ENCODE results near the gene ZNF8.
"Not testable (repeated sequence)": the region's sequence is repeated elsewhere in the genome, so short reads cannot be mapped to it uniquely, and the experiment has no call there.

Gene ZNF8

GRCh38 chr19:58278541-58279041 is at the start of gene ZNF8:
ZNF8 (plus strand) TSS chr19:58278955; CDS start chr19:58279082, 127 bp downstream.
- DNase-seq (ENCODE audit: low read depth, low spot score): peak; percentile 96

DNA sequence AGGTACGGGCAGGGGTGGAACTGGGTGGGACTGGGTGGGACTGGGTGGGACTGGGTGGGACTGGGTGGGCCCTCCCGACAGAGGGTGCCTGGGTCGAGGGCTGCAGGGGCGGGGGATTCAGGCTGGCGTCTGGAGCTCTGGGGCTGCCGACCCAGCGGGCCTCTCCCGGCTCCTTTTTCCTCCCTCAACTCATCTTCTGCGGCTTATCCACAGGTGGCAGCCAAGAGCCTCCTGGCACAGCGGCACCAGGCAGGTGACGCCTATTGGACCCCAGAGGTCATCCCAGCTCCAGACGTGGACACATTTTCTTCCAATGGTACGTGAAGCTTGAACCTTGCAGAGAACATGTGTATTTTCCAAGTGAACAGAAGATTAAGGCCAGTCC is 49.5 kb upstream of the ZNF8 start:
- no peak for DNase-seq (ENCODE audit: low read depth, low spot score)

DNA sequence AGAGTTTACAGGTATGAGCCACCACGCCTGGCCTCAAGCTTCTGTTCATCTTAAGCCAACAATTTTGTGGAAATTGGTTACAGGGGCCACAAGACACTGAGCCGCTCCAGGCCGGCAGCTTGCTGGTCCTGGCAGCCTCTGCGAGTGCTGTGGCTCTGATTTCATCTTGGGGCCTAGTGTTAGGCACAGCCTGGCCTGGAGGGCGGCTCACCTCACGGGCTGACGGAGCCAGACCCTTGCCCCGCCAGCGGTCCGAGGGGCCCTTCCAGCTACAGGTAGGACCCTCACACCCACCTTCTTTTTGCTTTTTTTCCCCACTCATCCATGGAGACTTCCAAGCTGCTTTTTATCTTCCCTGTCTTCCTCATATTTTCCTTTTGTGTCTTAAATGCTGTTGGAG is 41.4 kb upstream of the ZNF8 start:
- no peak for DNase-seq (ENCODE audit: low read depth, low spot score)

GRCh38 chr19:58243351-58243750 is 35.4 kb upstream of the ZNF8 start:
- DNase-seq (ENCODE audit: low read depth, low spot score): no peak

DNA sequence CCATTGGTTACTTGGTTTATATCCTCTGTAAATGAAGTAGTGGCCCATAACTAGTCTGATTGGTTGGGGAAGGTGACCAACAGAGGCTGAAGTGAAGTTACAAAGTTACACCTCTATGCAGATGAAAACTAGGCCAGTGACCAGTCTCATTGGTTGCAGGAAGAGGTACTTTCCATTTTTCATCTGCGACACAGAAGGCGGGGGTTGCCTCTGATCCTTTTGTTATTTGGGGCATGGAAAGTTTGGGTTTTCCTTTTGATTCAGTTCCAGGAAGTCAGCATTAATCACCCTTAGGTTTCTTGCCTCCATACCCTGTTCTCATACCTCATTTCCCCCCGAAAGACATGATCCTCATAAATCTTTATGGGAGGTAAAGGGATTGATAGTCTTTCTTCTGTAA is 29.9 kb upstream of the ZNF8 start:
- no peak for DNase-seq (ENCODE audit: low read depth, low spot score)

DNA sequence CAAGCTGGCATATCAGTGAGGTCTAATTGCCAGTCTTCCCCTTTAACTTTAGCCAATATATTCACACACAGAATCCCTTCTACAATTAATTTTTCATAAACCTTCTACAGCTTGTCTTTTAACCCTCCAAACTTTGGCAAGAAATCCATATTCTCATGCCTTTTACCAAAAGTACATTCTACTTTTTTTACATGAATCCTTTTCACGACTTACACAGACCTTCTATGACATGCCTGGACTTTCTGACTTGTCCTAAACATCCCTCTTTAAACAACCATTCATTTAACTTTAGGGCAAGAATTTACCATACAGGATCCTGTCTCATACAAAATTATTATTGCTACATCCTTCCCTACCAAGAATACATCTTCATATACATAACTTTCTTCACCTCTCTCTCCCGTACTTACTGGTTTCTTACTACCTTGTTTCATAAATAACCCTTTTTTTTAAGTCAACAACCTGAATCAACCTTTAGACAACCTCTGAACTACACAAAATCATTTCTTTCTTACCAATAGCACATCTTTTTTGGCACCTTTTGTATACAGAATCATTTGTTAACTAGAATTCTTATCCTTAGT is 26.6 kb upstream of the ZNF8 start:
- DNase-seq (ENCODE audit: low read depth, low spot score): no peak

DNA sequence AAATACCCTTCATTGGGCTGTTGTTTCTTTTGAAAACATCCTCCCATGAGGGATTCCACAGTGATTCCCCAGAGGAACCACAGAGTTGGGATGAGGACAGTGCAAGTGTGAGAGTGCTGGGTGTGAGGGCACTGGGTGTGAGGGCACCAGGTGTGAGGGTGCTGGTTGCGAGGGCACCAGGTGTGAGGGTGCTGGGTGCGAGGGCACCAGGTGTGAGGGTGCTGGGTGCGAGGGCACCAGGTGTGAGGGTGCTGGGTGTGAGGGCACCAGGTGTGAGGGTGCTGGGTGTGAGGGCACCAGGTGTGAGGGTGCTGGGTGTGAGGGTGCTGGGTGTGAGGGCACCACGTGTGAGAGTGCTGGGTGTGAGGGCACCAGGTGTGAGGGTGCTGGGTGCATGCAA is 20.5 kb upstream of the ZNF8 start:
- DNase-seq (ENCODE audit: low read depth, low spot score): not testable (repeated sequence)

GRCh38 chr19:58261600-58261967 is 17.2 kb upstream of the ZNF8 start:
- DNase-seq (ENCODE audit: low read depth, low spot score): no peak

GRCh38 chr19:58261968-58262921 is 16.5 kb upstream of the ZNF8 start:
- no peak for DNase-seq (ENCODE audit: low read depth, low spot score)

- DNase-seq (ENCODE audit: low read depth, low spot score): no peak
Measured at GRCh38 chr19:58262922-58263296, 15.8 kb upstream of the ZNF8 start.

DNA sequence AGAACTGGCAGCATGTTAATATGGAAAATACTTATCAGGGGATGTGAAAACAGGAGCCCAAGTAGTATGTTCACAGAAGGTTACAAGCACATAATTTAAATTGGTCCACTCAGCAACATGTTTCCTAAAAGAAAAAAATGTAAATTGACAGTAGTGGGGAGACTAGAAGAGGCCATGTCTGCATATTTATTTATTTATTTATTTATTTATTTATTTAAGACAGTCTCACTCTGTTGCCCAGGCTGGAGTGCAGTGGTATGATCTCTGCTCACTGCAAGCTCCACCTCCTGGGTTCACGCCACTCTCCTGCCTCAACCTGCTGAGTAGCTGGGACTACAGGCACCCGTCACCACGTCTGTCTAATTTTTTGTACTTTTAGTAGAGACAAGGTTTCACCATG is 13.7 kb upstream of the ZNF8 start:
- no peak for DNase-seq (ENCODE audit: low read depth, low spot score)

DNA sequence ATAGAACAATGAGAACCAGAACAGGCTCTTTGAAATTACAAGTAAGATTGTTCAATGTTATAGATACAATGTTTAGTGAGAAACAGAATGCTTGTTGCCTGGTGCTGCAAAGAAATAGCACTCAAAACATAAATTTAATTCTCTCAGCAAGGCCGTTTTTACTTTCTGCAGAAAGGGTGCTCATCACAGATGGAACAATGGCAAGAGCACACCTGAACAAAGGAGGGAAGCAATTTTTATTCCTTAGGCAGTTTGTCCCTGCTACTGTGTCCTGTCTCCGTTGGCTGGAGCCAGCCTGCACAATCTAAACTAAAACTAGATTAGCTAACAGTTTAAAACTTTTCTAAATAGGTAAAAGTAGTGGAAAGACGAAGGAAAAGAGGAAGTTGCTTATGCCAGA is 10.4 kb upstream of the ZNF8 start:
- no peak for DNase-seq (ENCODE audit: low read depth, low spot score)

DNA sequence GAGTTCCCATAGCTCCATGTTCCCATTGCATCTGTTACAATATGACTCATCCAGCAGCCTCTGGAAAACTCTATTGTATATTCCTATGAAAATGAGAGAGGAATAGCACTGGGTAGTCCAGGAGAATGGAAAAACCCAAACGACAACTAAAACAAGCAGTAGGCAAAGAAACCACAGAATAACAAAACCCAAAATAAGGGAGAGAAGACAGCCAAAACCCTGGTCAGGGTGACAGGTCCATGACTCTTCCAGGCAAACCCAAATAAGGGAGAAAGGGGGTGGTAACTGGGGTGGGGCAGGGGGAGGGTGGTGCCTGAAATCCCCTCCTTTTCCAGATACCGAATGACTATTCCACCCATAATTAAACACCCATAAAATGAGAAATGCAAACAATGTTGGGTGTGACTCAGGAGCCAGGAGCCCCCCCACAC is 4.0 kb upstream of the ZNF8 start:
- no peak for DNase-seq (ENCODE audit: low read depth, low spot score)

GRCh38 chr19:58275564-58275963 is 3.2 kb upstream of the ZNF8 start:
- DNase-seq (ENCODE audit: low read depth, low spot score): no peak

DNA sequence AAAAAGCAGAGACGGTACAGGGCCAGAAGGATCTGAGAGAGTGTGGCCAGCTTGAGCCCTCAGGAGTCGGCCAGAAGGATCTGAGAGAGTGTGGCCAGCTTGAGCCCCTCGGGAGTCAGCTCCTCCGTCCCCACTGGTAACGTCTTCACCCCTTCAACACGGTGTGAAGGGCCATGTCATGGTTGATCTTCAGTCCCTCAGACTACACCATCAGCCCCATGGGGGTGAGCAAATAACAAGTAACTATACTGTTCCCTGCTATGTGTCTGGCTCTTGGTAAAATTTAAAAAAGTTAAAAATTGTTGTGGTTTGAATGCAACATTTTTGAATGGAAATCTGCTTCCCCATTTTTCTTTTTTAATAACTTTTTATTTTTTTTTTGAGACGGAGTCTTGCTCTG is 1.6 kb upstream of the ZNF8 start:
- DNase-seq (ENCODE audit: low read depth, low spot score): no peak

- DNase-seq (ENCODE audit: low read depth, low spot score): no peak
Measured at GRCh38 chr19:58277748-58278540, 811 bp upstream of the ZNF8 start.

DNA sequence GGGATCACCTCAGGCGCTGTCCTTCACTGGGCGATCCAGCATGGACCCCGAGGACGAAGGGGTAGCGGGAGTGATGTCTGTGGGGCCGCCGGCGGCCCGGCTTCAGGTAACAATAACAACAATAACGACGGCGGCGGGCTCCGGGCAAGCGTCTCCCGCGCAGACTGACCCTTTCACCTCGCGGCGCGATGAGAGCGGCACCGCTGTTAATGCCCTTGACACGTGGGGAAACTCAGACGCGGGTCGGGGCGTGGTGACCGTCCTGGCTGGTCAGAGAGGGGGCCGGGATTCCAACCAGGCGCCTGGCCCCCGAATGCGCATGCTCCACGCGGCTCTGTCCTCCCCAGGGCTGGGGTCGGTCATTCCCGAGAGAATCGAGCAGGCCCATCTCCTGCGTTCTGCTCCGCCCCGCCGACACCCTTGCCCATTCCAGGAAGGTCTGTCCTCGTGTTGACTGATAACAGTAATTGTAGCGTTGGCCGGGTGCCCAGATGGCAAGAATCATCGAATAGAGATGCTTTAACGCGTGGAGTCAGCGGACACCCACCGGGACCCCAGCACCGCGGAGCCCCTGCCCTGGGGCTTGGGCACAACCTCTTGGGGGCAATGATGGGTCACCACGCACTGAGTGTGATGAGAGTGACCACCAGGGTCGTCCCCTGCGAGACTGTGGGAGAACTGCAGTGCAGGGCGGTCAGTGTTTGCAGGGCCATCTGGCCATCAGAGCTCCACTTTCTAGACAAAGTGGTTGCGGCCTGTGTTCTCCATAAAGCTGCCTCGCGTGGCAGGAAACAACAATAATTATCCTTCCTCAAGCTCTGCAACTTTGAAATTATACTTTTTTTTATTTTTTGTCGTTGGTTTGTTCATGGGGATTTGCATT is 528 bp downstream of the ZNF8 start:
- DNase-seq (ENCODE audit: low read depth, low spot score): no peak

DNA sequence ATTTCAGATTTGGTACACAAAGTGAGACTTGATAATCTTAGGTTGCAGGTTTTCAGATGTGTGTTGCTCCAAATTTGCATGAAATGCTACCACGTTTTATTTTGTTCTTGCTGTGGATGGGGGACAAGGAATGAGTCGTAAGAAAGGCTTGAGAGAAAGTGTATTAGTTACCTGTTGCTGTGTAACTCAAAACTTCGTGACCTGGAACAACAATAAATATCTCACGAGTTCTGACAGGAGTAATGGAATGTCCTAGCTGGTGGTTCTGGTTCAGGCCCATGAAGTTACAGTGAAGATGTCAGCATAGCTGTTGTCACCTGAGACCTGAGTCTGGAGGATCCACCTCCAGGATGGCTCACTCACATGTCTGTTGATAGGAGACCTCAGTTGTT is 1.2 kb downstream of the ZNF8 start:
- DNase-seq (ENCODE audit: low read depth, low spot score): no peak

DNA sequence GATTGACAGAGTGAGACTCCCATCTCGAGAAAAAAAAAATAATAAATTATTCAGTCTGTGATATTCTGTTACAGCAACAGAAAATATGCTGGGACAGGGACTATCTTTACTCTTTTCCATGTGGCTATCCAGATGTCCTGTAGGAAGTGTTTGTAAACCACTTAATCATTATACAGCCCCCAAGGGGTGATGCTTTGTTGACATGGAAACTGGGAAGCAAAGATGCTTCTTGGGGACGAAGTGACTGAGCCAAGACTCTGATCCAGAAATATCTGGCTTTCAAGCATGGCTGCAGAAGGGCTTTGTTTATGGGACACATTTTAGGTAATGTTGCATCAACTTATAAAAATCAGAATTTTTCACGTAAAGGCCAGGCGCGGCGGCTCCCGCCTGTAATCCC is 5.4 kb downstream of the ZNF8 start:
- no peak for DNase-seq (ENCODE audit: low read depth, low spot score)

GRCh38 chr19:58291943-58292342 is 13.2 kb downstream of the ZNF8 start:
- DNase-seq (ENCODE audit: low read depth, low spot score): no peak

DNA sequence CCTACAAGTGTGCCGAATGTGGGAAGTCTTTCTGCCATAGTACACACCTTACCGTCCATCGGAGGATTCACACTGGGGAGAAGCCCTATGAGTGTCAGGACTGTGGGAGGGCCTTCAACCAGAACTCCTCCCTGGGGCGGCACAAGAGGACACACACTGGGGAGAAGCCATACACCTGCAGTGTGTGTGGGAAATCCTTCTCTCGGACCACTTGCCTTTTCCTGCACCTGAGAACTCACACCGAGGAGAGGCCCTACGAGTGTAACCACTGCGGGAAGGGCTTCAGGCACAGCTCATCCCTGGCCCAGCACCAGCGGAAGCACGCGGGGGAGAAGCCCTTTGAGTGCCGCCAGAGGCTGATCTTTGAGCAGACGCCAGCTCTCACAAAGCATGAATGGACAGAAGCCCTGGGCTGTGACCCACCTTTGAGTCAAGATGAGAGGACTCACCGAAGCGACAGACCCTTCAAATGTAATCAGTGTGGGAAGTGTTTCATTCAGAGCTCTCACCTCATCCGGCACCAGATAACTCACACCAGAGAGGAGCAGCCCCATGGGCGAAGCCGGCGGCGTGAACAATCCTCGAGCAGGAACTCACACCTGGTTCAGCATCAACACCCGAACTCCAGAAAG is 16.1 kb downstream of the ZNF8 start:
- no peak for DNase-seq (ENCODE audit: low read depth, low spot score)
